Ovary (tissue), 9 donors: Measurements from ENCODE around the gene BIRC6. TPM values are rescaled to one million over a fixed set of nuclear protein-coding genes. Genes with fewer than 3 reads are reported as not detected.

Experiments used
- DNase-seq, 5 donors: peaks; one replicate each; pipeline ENCODE4 v3.0.0-alpha.2; 2019 to 2020
- H3K27ac ChIP-seq, 2 donors: fragments of 200-600 bp; one replicate each; pipeline versions ENCODE4 v1.5.1 to v1.8.0; 2019 to 2022
- H3K27me3 ChIP-seq: fragments of 200-600 bp; one replicate; pipeline ENCODE4 v1.8.0; 2022
- H3K36me3 ChIP-seq: fragments of 200-600 bp; sonication (generic); one replicate; pipeline ENCODE4 v1.5.1; 2019
- H3K4me1 ChIP-seq: one replicate; pipeline ENCODE4 v1.8.1; 2013; ENCODE audit warnings: mild to moderate bottlenecking, moderate library complexity; ENCODE audit not compliant: insufficient read depth
- H3K4me3 ChIP-seq: fragments of 200-600 bp; sonication (generic); one replicate; pipeline ENCODE4 v1.5.1; 2017
- H3K9me3 ChIP-seq, 2 donors: fragments of 200-600 bp in 1 of 2; sonication (generic) in 1 of 2; one replicate each; pipeline versions ENCODE4 v1.5.1 to v1.8.1; 2013 to 2019; ENCODE audit warnings: mild to moderate bottlenecking in 1 of 2, moderate library complexity in 1 of 2
- EP300 ChIP-seq: sonication (generic); formaldehyde crosslinking; IDR thresholded peaks from one replicate; pipeline ENCODE4 v1.6.1; 2017; ENCODE audit warnings: antibody characterized with exemption
- POLR2A ChIP-seq: fragments of 450-650 bp; IDR thresholded peaks from one replicate; pipeline ENCODE4 v1.6.1; 2017; ENCODE audit warnings: antibody characterized with exemption, mild to moderate bottlenecking, moderate library complexity
- WGBS, 3 donors: extraction: QIAGEN DNeasy Blood & Tissue Kit in 1 of 3; methylation state at CpG; one replicate each; pipeline versions ENCODE4 v1.1.5 to v1.1.7; 2013 to 2017; 5-methylcytosine and 5-hydroxymethylcytosine counted together
- intact Hi-C, 4 donors: fragments of 100-400 bp; cut with DNase I; formaldehyde crosslinking; loops; one replicate each; pipeline versions ENCODE4 v1.11.0 to v1.15.1; 2022 to 2023
- polyA plus RNA-seq, 2 donors: library from polyadenylated mRNA; stranded (reverse); fragments of 200-250 nt in 1 of 2; fragments of 350-450 nt in 1 of 2; fragmentation: Illumina TruSeq in 1 of 2; extraction: RNeasy Lipid Tissue Mini Kit (QIAGEN cat#74804) in 1 of 2; gene quantifications; one replicate each; pipeline ENCODE4 v1.2.3, GENCODE V29; 2013 to 2014
- total RNA-seq, 7 donors: library from RNA; depleted of rRNA in 2 of 7; stranded (reverse); fragments of >200 nt in 2 of 7; fragmentation: NEBNext Ultra II Directional in 3 of 7; extraction: Animal tissue kit (Norgen Biotek cat#: 25700) in 3 of 7; gene quantifications; one replicate each; pipeline versions ENCODE4 v1.1.0 to v1.2.4, GENCODE V29; 2016 to 2023
- TF ChIP-seq, protein P1 (sequence below), 3 donors: fragments of 450-650 bp in 2 of 3; fragments of 200-600 bp in 1 of 3; IDR thresholded peaks; one replicate each; pipeline versions ENCODE4 v1.5.1 to v1.8.0; 2016 to 2022; ENCODE audit warnings: antibody characterized with exemption in 3 of 3, mild to moderate bottlenecking in 1 of 3
- donor health status: DM: no; HTN: no; CAD: no; lungs with moderate emphysema.
- donor health status: DM: no; HTN: no; CAD: no.
- donor health status: Bipolar disorder and iron deficiency.
- donor health status: DM: yes; HTN: yes; CAD: no.
- donor health status: DM: no; HTN: no; CAD: no.
- donor health status: DM: yes; HTN: yes; CAD: no.

BIRC6 gene
- total and polyA plus RNA-seq, 9 donors: 24.0 to 125 (median 92.2) TPM

DNA sequence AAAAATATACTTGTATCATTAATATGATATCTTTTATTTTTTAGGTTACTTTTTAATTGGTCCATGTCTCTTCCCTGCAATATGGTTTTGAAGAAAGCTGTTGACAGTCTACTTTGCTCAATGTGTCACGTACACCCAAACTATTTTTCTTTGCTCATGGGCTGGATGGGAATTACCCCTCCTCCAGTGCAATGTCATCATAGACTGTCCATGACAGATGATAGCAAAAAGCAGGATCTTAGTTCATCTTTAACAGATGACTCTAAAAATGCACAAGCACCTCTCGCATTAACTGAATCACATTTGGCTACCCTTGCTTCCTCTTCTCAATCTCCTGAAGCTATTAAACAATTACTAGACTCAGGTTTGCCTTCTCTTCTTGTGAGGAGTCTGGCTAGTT is 158.1 kb downstream of the BIRC6 start:
- Histone ChIP-seq H3K4me1 (peaks cover 1% of the 10 kb centered on the region), H3K27ac (no peak overlapping the region), H3K27me3 (no peaks in the 10 kb centered on the region), H3K9me3 (no peaks in the 10 kb centered on the region), H3K4me3 (no peak overlapping the region), H3K36me3 (no peaks in the 10 kb centered on the region)
- intact Hi-C loops: no loop called here
- WGBS, 3 donors: 94 to 99% (median 98%) methylated on average over 2 of the region's 2 CpGs
- TF ChIP-seq POLR2A: no peak
- TF ChIP-seq EP300: no peak
- TF ChIP-seq, protein P1, sequence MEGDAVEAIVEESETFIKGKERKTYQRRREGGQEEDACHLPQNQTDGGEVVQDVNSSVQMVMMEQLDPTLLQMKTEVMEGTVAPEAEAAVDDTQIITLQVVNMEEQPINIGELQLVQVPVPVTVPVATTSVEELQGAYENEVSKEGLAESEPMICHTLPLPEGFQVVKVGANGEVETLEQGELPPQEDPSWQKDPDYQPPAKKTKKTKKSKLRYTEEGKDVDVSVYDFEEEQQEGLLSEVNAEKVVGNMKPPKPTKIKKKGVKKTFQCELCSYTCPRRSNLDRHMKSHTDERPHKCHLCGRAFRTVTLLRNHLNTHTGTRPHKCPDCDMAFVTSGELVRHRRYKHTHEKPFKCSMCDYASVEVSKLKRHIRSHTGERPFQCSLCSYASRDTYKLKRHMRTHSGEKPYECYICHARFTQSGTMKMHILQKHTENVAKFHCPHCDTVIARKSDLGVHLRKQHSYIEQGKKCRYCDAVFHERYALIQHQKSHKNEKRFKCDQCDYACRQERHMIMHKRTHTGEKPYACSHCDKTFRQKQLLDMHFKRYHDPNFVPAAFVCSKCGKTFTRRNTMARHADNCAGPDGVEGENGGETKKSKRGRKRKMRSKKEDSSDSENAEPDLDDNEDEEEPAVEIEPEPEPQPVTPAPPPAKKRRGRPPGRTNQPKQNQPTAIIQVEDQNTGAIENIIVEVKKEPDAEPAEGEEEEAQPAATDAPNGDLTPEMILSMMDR (IDR thresholded peaks at IDR 0.05): no peak
- no peak for DNase-seq

DNA sequence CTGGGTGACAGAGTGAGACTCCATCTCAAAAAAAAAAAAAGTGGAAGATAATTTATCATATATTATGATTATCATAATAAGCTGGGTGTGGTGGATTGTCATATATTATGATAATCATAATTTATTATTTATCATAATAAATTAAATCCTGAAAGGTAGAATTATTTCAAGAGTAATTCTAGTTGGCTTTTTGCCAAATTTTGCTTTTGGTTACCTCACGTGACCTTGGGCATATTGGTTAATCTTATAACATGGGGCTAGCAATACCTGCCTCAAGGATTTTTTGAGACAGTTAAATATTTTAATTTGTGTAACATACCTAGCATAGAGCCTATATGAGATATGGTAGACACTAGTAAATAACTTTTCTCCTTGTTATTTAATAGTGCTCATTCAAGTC is 159.7 kb downstream of the BIRC6 start:
- WGBS, 3 donors: 57 to 77% (median 75%) methylated on average over 1 of the region's 1 CpG
- Histone ChIP-seq H3K4me1 (peaks cover 1% of the 10 kb centered on the region), H3K36me3 (no peaks in the 10 kb centered on the region), H3K27me3 (no peaks in the 10 kb centered on the region), H3K4me3 (no peak overlapping the region), H3K9me3 (no peaks in the 10 kb centered on the region), H3K27ac (no peak overlapping the region)
- TF ChIP-seq, protein P1 (IDR thresholded peaks at IDR 0.05): no peak
- TF ChIP-seq EP300 (no peak), POLR2A (no peak)
- intact Hi-C loops: no loop called here
- DNase-seq: no peak

DNA sequence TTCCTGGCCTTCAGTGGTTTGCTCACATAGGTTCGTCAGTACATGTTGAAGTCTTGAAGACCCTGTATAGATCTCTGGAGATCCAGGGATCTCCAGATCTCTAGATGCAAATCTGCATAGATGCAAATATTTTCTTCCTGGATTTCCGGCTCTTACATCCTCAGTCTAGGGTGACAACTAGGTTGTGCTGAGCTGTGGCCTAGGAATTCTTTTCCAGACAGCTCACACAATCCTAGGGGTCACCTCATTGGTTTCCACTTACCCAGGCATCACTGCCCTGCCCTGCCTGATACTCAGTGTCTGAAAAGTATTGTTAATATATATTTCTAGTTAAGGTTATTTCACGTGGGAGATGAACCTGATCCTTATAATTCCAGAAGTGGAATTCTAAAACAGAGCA is 165.9 kb downstream of the BIRC6 start:
- intact Hi-C loops: no loop called here
- TF ChIP-seq EP300 (no peak), POLR2A (no peak)
- TF ChIP-seq, protein P1 (IDR thresholded peaks at IDR 0.05): no peak
- 90 to 93% (median 92%) methylated on average over 3 of the region's 3 CpGs for WGBS, 3 donors
- no peak for DNase-seq
- H3K36me3 ChIP-seq: no peaks in the 10 kb centered on the region
- H3K4me1 ChIP-seq: no peaks in the 10 kb centered on the region
- H3K27me3 ChIP-seq: no peaks in the 10 kb centered on the region
- no peak overlapping the region for H3K4me3 ChIP-seq
- H3K27ac ChIP-seq: no peak overlapping the region
- no peaks in the 10 kb centered on the region for H3K9me3 ChIP-seq

DNA sequence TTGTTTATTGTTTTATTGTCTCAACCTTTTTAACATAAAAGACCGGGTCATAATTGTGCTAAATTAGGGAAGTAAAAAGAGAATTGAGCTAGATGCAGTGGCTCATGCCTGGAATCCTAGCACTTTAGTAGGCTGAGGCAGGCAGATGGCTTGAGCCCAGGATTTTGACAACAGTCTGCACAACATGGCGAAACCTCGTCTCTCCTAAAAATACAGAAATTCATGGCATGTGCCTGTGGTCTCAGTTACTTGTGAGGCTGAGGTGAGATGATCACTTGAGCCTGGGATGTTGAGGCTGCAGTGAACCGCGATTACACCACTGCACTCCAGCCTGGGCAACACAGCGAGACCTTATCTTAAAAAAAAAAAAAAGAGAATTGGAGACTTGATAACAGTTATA is 166.9 kb downstream of the BIRC6 start:
- DNase-seq: no peak
- Histone ChIP-seq H3K27me3 (no peaks in the 10 kb centered on the region), H3K27ac (no peak overlapping the region), H3K4me3 (no peak overlapping the region), H3K9me3 (no peaks in the 10 kb centered on the region), H3K4me1 (no peaks in the 10 kb centered on the region), H3K36me3 (no peaks in the 10 kb centered on the region)
- intact Hi-C loops: no loop called here
- whole genome bisulfite sequencing, 3 donors: 75 to 94% (median 94%) methylated on average over 6 of the region's 6 CpGs
- TF ChIP-seq, protein P1 (IDR thresholded peaks at IDR 0.05): no peak
- TF ChIP-seq EP300: no peak
- no peak for TF ChIP-seq POLR2A

DNA sequence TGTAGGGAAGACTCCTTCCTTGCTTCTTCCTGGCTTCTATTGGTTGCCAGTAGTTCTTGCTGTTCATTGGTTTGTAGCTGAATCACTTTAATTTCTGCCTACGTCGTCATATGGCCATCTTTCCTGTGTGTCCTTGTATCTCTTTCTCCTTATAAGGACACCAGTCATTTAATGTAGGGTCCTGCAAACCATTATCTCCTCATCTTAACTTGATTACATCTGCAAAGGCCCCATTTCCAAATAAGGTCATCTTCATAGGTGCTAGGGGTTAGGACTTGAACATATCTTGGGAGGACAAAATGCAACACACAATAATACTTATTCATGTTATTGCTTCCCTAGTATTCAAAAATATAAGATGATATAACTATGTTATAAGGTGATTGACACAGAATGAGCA is 175.5 kb downstream of the BIRC6 start:
- Histone ChIP-seq H3K36me3 (no peaks in the 10 kb centered on the region), H3K27ac (no peak overlapping the region), H3K4me1 (no peaks in the 10 kb centered on the region), H3K9me3 (no peaks in the 10 kb centered on the region), H3K27me3 (no peaks in the 10 kb centered on the region), H3K4me3 (no peak overlapping the region)
- DNase-seq: no peak
- TF ChIP-seq EP300: no peak
- TF ChIP-seq, protein P1 (IDR thresholded peaks at IDR 0.05): no peak
- TF ChIP-seq POLR2A: no peak
- WGBS, 3 donors: 91 to 97% (median 97%) methylated on average over 2 of the region's 2 CpGs
- intact Hi-C loops: no loop called here
